D721Med (cell line): ENCODE measurements around the gene LCP2.
"Not testable (repeated sequence)": the region's sequence is repeated elsewhere in the genome, so short reads cannot be mapped to it uniquely, and the experiment has no call there.

Experiments used
- DNase-seq: peaks from one replicate; pipeline ENCODE4 v3.0.0; 2011; ENCODE audit warnings: low spot score; ENCODE audit not compliant: insufficient read length
- FAIRE-seq: peaks from 2 replicates; lab custom pipeline; 2011; peaks lifted over from hg19 to GRCh38; lab: Jason Lieb, UNC
- CTCF ChIP-seq: IDR thresholded peaks from 2 replicates; pipeline ENCODE4 v1.5.1; 2012; ENCODE audit warnings: mild to moderate bottlenecking, control low read depth; ENCODE audit not compliant: insufficient read depth; ENCODE audit errors: missing control alignments

LCP2 gene

GRCh38 chr5:170250810-170251317, 46.7 kb downstream of the LCP2 start:
- FAIRE-seq (no peak), DNase-seq (no peak)
- no peak for TF ChIP-seq CTCF

- DNase-seq (no peak), FAIRE-seq (no peak)
- no peak for TF ChIP-seq CTCF
These were observed 48.2 kb downstream of the LCP2 start for GRCh38 chr5:170249355-170249754.

- FAIRE-seq, DNase-seq: not testable (repeated sequence)
These were observed 48.7 kb downstream of the LCP2 start for GRCh38 chr5:170248931-170249227.

GRCh38 chr5:170248172-170248930, 49.2 kb downstream of the LCP2 start:
- DNase-seq = no peak
- TF ChIP-seq CTCF = no peak
- FAIRE-seq = no peak

- TF ChIP-seq CTCF = no peak
- no peak for FAIRE-seq
- DNase-seq = no peak
These were observed 50.2 kb downstream of the LCP2 start for GRCh38 chr5:170247363-170247762.

- TF ChIP-seq CTCF = no peak
- no peak for FAIRE-seq
These were observed 51.3 kb downstream of the LCP2 start for GRCh38 chr5:170246126-170246870.

GRCh38 chr5:170245436-170245835, 52.1 kb downstream of the LCP2 start:
- DNase-seq, FAIRE-seq: not testable (repeated sequence)

More at GRCh38 chr5:170246126-170246870, 51.3 kb downstream of the LCP2 start:
- no peak for DNase-seq
